ENCODE measurements around the gene DHX29. TPM values are rescaled to one million over a fixed set of nuclear protein-coding genes. Genes with fewer than 3 reads are reported as not detected.

DHX29 gene
- 10 to 100 TPM; 16.7 to 22.0 (median 19.3) TPM for total RNA-seq
- total RNA-seq (2013): 25.2 TPM

GRCh38 chr5:55307383-55308253 lies at the start of gene DHX29, which contains the start of gene MTREX:
TSS of gene DHX29 (minus strand) at chr5:55307694. CDS start at chr5:55307573, 121 bp downstream.
TSS of gene MTREX (plus strand) at chr5:55307989. CDS start at chr5:55308014, 25 bp downstream.
- Mint-ChIP-seq H3K27ac (no peak within 1 kb of the TSS), H3K27me3 (ENCODE audit: low read depth in 2 of 2) (no peaks in the 10 kb centered on the region), H3K36me3 (no peaks in the 10 kb centered on the region), H3K9me3 (no peaks in the 10 kb centered on the region), H3K4me1 (peaks cover 23 to 24% of the 10 kb centered on the region in 2 donors), H3K4me3 (no peak within 1 kb of the TSS)
- H3K27ac ChIP-seq (ENCODE audit: low read length): peak within 1 kb of the TSS; percentile 93
- H3K4me3 ChIP-seq (ENCODE audit: low read length): peak within 1 kb of the TSS; percentile 64
- peak; percentile 91 to 95 (median 93) for ATAC-seq
- no peaks in the 10 kb centered on the region for H3K36me3 ChIP-seq (ENCODE audit: control insufficient read depth, insufficient read depth, low read length)
- WGBS (ENCODE audit: insufficient coverage): under 1% methylated on average over 62 of the region's 62 CpGs
- DNase-seq: peak; percentile 90 to 93
- no peak for TF ChIP-seq CTCF (IDR thresholded peaks at IDR 0.05)
- intact Hi-C loops (cut with micrococcal nuclease): loop anchor here (2.0 to 5.0 kb wide), 3 partner anchors 135 to 997 kb away; partner anchors contain the start of genes ARL15, CDC20B and SNX18
- H3K27me3 ChIP-seq (ENCODE audit: control insufficient read depth, insufficient read depth, low read length): no peaks in the 10 kb centered on the region
- H3K4me1 ChIP-seq (ENCODE audit: control insufficient read depth, insufficient read depth, low read length): peaks cover 17% of the 10 kb centered on the region
- H3K9me3 ChIP-seq (ENCODE audit: control insufficient read depth, insufficient read depth, low read length): no peaks in the 10 kb centered on the region

GRCh38 chr5:55356896-55357295 lies 49.4 kb upstream of the DHX29 start:
- ATAC-seq: peak in 2 of 3 donors; percentile 18 to 32
- no peaks in the 10 kb centered on the region for H3K9me3 Mint-ChIP-seq

GRCh38 chr5:55350754-55351153 lies 43.3 kb upstream of the DHX29 start:
- peaks cover 22% of the 10 kb centered on the region for H3K36me3 Mint-ChIP-seq

More at GRCh38 chr5:55356896-55357295, 49.4 kb upstream of the DHX29 start:
- TF ChIP-seq CTCF (IDR thresholded peaks at IDR 0.05): no peak
- 99% methylated on average over 4 of the region's 4 CpGs for WGBS (ENCODE audit: insufficient coverage)
- Histone ChIP-seq H3K27me3 (ENCODE audit: control insufficient read depth, insufficient read depth, low read length) (no peaks in the 10 kb centered on the region), H3K27ac (ENCODE audit: low read length) (no peak overlapping the region), H3K4me3 (ENCODE audit: low read length) (no peak overlapping the region), H3K4me1 (ENCODE audit: control insufficient read depth, insufficient read depth, low read length) (no peaks in the 10 kb centered on the region), H3K36me3 (ENCODE audit: control insufficient read depth, insufficient read depth, low read length) (peaks cover 74% of the 10 kb centered on the region), H3K9me3 (ENCODE audit: control insufficient read depth, insufficient read depth, low read length) (no peaks in the 10 kb centered on the region)
- Mint-ChIP-seq H3K36me3 (peaks cover 11% of the 10 kb centered on the region), H3K4me1 (peaks cover 0 to 6% of the 10 kb centered on the region in 2 donors), H3K27me3 (ENCODE audit: low read depth in 2 of 2) (no peaks in the 10 kb centered on the region), H3K27ac (no peak overlapping the region), H3K4me3 (no peak overlapping the region)
- intact Hi-C loops (cut with micrococcal nuclease): no loop called here
- no peak for DNase-seq

More at GRCh38 chr5:55350754-55351153, 43.3 kb upstream of the DHX29 start:
- H3K4me1 Mint-ChIP-seq: no peaks in the 10 kb centered on the region
- H3K27ac ChIP-seq (ENCODE audit: low read length): no peak overlapping the region
- H3K4me1 ChIP-seq (ENCODE audit: control insufficient read depth, insufficient read depth, low read length): no peaks in the 10 kb centered on the region
- H3K9me3 Mint-ChIP-seq: no peaks in the 10 kb centered on the region
- TF ChIP-seq CTCF (IDR thresholded peaks at IDR 0.05): no peak
- H3K9me3 ChIP-seq (ENCODE audit: control insufficient read depth, insufficient read depth, low read length): no peaks in the 10 kb centered on the region
- no peak for ATAC-seq
- no peak overlapping the region for H3K4me3 Mint-ChIP-seq
- no peak for DNase-seq
- no peaks in the 10 kb centered on the region for H3K27me3 Mint-ChIP-seq (ENCODE audit: low read depth in 2 of 2)
- H3K27ac Mint-ChIP-seq: no peak overlapping the region
- intact Hi-C loops (cut with micrococcal nuclease): no loop called here
- H3K36me3 ChIP-seq (ENCODE audit: control insufficient read depth, insufficient read depth, low read length): peaks cover 86% of the 10 kb centered on the region
- no peak overlapping the region for H3K4me3 ChIP-seq (ENCODE audit: low read length)
- no peaks in the 10 kb centered on the region for H3K27me3 ChIP-seq (ENCODE audit: control insufficient read depth, insufficient read depth, low read length)
- WGBS (ENCODE audit: insufficient coverage): no CpG with 5 or more reads among the region's 1 CpG
